NCI-H146 (cell line): ENCODE measurements around the gene STPG2.
"Not testable (repeated sequence)": the region's sequence is repeated elsewhere in the genome, so short reads cannot be mapped to it uniquely, and the experiment has no call there.

Source experiments
- DNase-seq: peaks from one replicate; lab custom pipeline; 2025; lab: John Stamatoyannopoulos, UW

The STPG2 gene

GRCh38 chr4:97639961-97640360 lies 503.3 kb downstream of the STPG2 start:
- no peak for DNase-seq

DNA sequence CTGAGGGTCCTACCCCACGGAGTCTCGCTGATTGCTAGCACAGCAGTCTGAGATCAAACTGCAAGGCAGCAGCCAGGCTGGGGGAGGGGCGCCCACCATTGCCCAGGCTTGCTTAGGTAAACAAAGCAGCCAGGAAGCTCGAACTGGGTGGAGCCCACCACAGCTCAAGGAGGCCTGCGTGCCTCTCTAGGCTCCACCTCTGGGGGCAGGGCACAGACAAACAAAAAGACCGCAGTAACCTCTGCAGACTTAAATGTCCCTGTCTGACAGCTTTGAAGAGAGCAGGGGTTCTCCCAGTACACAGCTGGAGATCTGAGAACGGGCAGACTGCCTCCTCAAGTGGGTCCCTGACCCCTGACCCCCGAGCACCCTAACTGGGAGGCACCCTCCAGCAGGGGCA lies 509.4 kb downstream of the STPG2 start:
- DNase-seq = not testable (repeated sequence)

GRCh38 chr4:97627750-97628149 lies 515.5 kb downstream of the STPG2 start:
- no peak for DNase-seq

DNA sequence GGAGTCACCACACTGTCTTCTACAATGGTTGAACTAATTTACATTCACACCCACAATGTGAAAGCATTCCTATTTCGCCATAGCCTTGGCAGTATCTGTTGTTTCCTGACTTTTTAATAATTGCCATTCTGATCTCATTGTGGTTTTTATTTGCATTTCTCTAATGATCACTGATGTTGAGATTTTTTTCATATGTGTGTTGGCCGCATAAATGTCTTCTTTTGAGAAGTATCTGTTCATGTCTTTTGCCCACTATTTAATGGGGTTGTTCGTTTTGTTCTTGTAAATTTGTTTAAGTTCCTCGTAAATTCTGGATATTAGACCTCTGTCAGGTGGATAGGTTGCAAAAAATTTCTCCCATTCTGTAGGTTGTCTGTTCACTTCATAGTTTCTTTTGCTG lies 519.1 kb downstream of the STPG2 start:
- DNase-seq = no peak

GRCh38 chr4:97605932-97606331 lies 537.3 kb downstream of the STPG2 start:
- no peak for DNase-seq

- no peak for DNase-seq
Observed at GRCh38 chr4:97593248-97593647, 550.0 kb downstream of the STPG2 start.

GRCh38 chr4:97590266-97590665 lies 553.0 kb downstream of the STPG2 start:
- DNase-seq = no peak

- no peak for DNase-seq
Observed at GRCh38 chr4:97589481-97590196, 553.6 kb downstream of the STPG2 start.

GRCh38 chr4:97587912-97588311 lies 555.4 kb downstream of the STPG2 start:
- no peak for DNase-seq

GRCh38 chr4:97585274-97585673 lies 558.0 kb downstream of the STPG2 start:
- no peak for DNase-seq

DNA sequence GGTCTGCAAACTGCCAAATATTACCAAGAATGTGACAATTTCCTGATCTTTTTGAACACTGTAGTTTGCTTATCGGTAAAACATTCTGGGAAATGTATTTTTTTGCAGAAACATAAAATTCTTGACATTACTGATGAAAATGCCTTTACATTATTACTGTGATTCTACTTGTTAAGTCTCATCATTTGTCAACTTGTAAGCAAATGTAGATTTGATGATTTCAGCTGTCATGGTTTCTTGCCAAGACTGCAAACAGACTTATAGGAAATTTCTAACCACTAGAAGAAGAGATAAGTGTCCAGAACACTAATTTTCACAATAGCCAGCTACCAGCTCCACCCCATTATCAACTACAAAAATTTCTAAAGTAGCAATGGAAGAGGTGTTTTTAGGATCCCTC lies 560.4 kb downstream of the STPG2 start:
- no peak for DNase-seq

- no peak for DNase-seq
Observed at GRCh38 chr4:97577004-97577403, 566.3 kb downstream of the STPG2 start.

DNA sequence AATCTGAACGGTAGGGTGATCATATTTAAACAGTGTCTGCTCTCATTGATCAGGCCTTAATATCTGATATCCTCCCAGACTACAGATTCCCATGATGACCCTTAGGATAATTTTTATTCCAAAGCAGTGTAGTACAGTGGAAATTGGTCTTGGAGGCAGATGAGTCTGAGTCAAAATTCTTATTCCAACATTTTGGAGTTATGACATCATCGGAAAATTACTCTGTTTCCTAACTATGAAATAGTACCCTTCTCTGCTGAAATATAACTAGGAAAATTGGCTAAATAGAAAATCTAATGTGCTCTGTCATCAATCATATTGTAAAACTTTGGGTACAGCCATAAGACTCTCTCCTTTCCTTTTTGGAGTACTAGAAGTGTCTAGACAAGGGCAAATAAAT lies 583.3 kb downstream of the STPG2 start:
- no peak for DNase-seq

GRCh38 chr4:97558204-97558778 lies 585.0 kb downstream of the STPG2 start:
- DNase-seq = no peak

DNA sequence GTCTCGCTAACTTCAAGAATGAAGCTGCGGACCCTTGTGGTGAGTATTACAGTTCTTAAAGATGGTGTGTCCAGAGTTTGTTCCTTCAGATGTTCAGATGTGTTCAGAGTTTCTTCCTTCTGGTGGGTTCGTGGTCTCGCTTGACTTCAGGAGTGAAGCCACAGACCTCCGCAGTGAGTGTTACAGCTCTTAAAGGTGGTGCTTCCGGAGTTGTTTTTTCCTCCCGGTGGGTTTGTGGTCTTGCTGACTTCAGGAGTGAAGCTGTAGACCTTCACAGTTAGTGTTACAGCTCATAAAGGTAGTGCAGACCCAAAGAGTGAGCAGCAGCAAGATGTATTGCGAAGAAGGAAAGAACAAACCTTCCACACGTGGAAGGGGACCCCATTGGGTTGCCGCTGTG lies 592.6 kb downstream of the STPG2 start:
- not testable (repeated sequence) for DNase-seq

DNA sequence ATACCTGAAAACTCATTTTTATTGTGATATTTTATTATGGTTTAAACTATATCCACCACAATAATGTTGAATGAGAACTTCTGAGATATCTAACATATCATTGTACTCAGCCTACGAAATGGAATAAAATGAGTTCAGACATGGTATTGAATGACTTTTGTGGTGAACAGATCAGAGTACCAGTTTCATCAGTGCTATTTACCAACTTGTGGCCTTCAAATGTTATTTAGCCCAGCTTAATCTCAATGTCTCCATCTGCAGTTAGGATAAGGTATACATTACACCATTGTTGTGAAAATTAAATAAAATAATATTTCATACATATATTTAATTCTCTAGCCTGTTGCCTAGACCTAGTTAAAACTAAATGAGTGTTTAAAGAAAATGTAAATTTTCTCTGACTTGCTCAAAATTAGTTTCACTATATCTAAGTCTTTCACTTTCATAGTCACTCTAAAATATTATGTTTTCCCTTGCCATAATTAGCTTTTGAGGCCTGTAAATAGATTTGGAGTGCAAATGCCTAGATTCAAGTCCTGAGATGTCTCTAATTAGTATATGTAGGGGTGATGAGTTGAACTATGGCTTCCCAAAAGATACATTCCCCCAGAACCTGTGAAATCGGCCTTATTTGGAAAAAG lies 594.2 kb downstream of the STPG2 start:
- DNase-seq = no peak

DNA sequence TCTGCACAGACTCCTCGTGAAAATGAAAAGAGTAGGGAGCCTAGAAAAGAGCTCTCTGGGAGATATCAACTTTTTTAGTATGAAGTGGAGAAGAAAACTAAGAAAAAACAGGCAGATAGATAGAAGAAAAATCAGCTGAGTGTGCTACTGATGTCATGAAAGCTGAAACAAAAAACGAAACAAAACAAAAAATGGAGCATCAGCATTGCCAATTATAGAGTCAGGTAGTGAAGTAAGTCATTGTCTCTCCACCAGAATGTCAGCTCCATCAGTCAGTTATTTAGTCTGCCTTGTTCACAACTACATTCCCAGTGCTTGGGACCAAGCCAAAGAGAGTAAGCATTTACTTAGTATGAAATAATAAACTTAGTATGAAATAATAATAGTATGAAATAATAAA lies 595.1 kb downstream of the STPG2 start:
- no peak for DNase-seq

- no peak for DNase-seq
Observed at GRCh38 chr4:97531351-97531750, 611.9 kb downstream of the STPG2 start.

- no peak for DNase-seq
Observed at GRCh38 chr4:97530676-97531075, 612.6 kb downstream of the STPG2 start.

- no peak for DNase-seq
Observed at GRCh38 chr4:97525236-97525635, 618.0 kb downstream of the STPG2 start.

GRCh38 chr4:97517939-97518338 lies 625.3 kb downstream of the STPG2 start:
- no peak for DNase-seq

DNA sequence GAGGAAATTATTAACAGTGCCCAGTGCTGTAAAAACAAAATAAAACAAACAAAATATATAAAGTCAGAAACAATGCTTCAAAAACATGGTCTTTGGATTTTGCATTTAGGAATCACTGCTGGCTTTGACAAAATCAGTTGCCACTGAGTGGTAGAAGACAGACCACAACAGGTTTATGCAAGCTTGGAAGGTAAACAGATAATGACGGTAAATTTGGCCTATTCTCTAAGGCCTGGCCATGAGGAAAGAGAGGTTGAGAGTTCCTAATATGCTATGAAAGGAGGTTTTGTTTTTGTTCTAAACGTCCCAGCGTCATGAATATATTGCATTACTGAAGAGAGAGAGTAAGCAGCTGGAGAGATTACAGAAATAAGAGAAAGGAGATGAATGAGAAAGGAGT lies 629.4 kb downstream of the STPG2 start:
- no peak for DNase-seq
